Esophagus (tissue), 2 donors: ENCODE measurements around the gene CFAP65. TPM values are rescaled to one million over a fixed set of nuclear protein-coding genes. Genes with fewer than 3 reads are reported as not detected.

Source experiments
- H3K27ac ChIP-seq, 2 donors: one replicate each; pipeline ENCODE4 v1.5.1; 2013; ENCODE audit warnings: low read depth in 2 of 2, mild to moderate bottlenecking in 2 of 2, inconsistent platforms in 1 of 2, low read length in 1 of 2, moderate library complexity in 1 of 2
- H3K27me3 ChIP-seq, 2 donors: one replicate each; pipeline ENCODE4 v1.6.1; 2013; ENCODE audit warnings: low read length in 2 of 2, control low read depth in 1 of 2, mild to moderate bottlenecking in 1 of 2; ENCODE audit not compliant: insufficient read depth in 2 of 2, control insufficient read depth in 1 of 2
- H3K36me3 ChIP-seq, 2 donors: one replicate each; pipeline ENCODE4 v1.6.1; 2013; ENCODE audit warnings: low read length in 1 of 2; ENCODE audit not compliant: control insufficient read depth in 2 of 2, insufficient read depth in 2 of 2
- H3K4me1 ChIP-seq, 2 donors: one replicate each; pipeline ENCODE4 v1.6.1; 2013; ENCODE audit warnings: low read length in 1 of 2; ENCODE audit not compliant: control insufficient read depth in 2 of 2, insufficient read depth in 2 of 2
- H3K4me3 ChIP-seq, 2 donors: one replicate each; pipeline ENCODE4 v1.5.1; 2013; ENCODE audit warnings: low read length in 2 of 2, mild to moderate bottlenecking in 2 of 2, low read depth in 1 of 2, moderate library complexity in 1 of 2
- H3K9me3 ChIP-seq, 2 donors: one replicate each; pipeline ENCODE4 v1.6.1; 2013; ENCODE audit warnings: mild to moderate bottlenecking in 2 of 2, low read depth in 1 of 2, low read length in 1 of 2, moderate library complexity in 1 of 2; ENCODE audit not compliant: control insufficient read depth in 2 of 2, insufficient read depth in 1 of 2
- WGBS, 2 donors: extraction: QIAGEN DNeasy Blood & Tissue Kit; methylation state at CpG; one replicate each; pipeline ENCODE4 v1.1.7; 2013; 5-methylcytosine and 5-hydroxymethylcytosine counted together
- polyA plus RNA-seq, 2 donors: library from polyadenylated mRNA; stranded (reverse); fragments of 200-250 nt; gene quantifications; one replicate each; pipeline ENCODE4 v1.2.3, GENCODE V29; 2013
- donor health status: healthy with polysubstance abuse.
- donor health status: Bipolar disorder and iron deficiency.

Gene CFAP65
- polyA plus RNA-seq, 2 donors: 0.01 TPM; not detected in 1

- Histone ChIP-seq H3K4me3 (no peak overlapping the region), H3K9me3 (no peaks in the 10 kb centered on the region), H3K27me3 (no peaks in the 10 kb centered on the region), H3K4me1 (no peaks in the 10 kb centered on the region), H3K27ac (no peak overlapping the region), H3K36me3 (no peaks in the 10 kb centered on the region)
- 79 to 85% methylated on average over 7 of the region's 7 CpGs for WGBS, 2 donors
These were observed 23.0 kb downstream of the CFAP65 start for GRCh38 chr2:219018286-219018685.

- H3K27me3 ChIP-seq: no peaks in the 10 kb centered on the region
- H3K4me1 ChIP-seq: no peaks in the 10 kb centered on the region
- H3K4me3 ChIP-seq: no peak overlapping the region
- no peaks in the 10 kb centered on the region for H3K36me3 ChIP-seq
- no peaks in the 10 kb centered on the region for H3K9me3 ChIP-seq
- no peak overlapping the region for H3K27ac ChIP-seq
- 56 to 71% methylated on average over 14 of the region's 14 CpGs for WGBS, 2 donors
These were observed 23.9 kb downstream of the CFAP65 start for GRCh38 chr2:219017201-219017931.

GRCh38 chr2:219016721-219017120 lies 24.6 kb downstream of the CFAP65 start:
- no peaks in the 10 kb centered on the region for H3K27me3 ChIP-seq
- no peaks in the 10 kb centered on the region for H3K36me3 ChIP-seq
- no peak overlapping the region for H3K4me3 ChIP-seq
- WGBS, 2 donors: 91 to 92% methylated on average over 11 of the region's 11 CpGs
- peaks cover 0 to 2% of the 10 kb centered on the region in 2 donors for H3K9me3 ChIP-seq
- H3K4me1 ChIP-seq: no peaks in the 10 kb centered on the region
- H3K27ac ChIP-seq: no peak overlapping the region

GRCh38 chr2:219010873-219011272 lies 30.4 kb downstream of the CFAP65 start:
- WGBS, 2 donors: 84 to 87% methylated on average over 5 of the region's 5 CpGs
- H3K4me3 ChIP-seq: no peak overlapping the region
- peaks cover 0 to 4% of the 10 kb centered on the region in 2 donors for H3K9me3 ChIP-seq
- H3K4me1 ChIP-seq: no peaks in the 10 kb centered on the region
- no peaks in the 10 kb centered on the region for H3K36me3 ChIP-seq
- no peaks in the 10 kb centered on the region for H3K27me3 ChIP-seq
- H3K27ac ChIP-seq: no peak overlapping the region

- Histone ChIP-seq H3K4me1 (no peaks in the 10 kb centered on the region), H3K9me3 (peaks cover 0 to 4% of the 10 kb centered on the region in 2 donors), H3K4me3 (no peak overlapping the region), H3K27ac (no peak overlapping the region), H3K27me3 (no peaks in the 10 kb centered on the region), H3K36me3 (no peaks in the 10 kb centered on the region)
- 42% methylated on average over 6 of the region's 6 CpGs for WGBS, 2 donors
These were observed 31.1 kb downstream of the CFAP65 start for GRCh38 chr2:219010162-219010756.

GRCh38 chr2:219009294-219009693 lies 32.0 kb downstream of the CFAP65 start:
- WGBS, 2 donors: 69 to 75% methylated on average over 2 of the region's 2 CpGs
- Histone ChIP-seq H3K4me3 (no peak overlapping the region), H3K4me1 (no peaks in the 10 kb centered on the region), H3K27me3 (no peaks in the 10 kb centered on the region), H3K9me3 (peaks cover 0 to 4% of the 10 kb centered on the region in 2 donors), H3K27ac (no peak overlapping the region), H3K36me3 (no peaks in the 10 kb centered on the region)

GRCh38 chr2:219003979-219004378 lies 37.3 kb downstream of the CFAP65 start:
- no peaks in the 10 kb centered on the region for H3K36me3 ChIP-seq
- no peaks in the 10 kb centered on the region for H3K9me3 ChIP-seq
- H3K4me3 ChIP-seq: no peak overlapping the region
- WGBS, 2 donors: 85 to 86% methylated on average over 3 of the region's 3 CpGs
- H3K27me3 ChIP-seq: peaks cover 0 to 7% of the 10 kb centered on the region in 2 donors
- H3K4me1 ChIP-seq: peaks cover 6 to 11% of the 10 kb centered on the region in 2 donors
- no peak overlapping the region for H3K27ac ChIP-seq

- Histone ChIP-seq H3K27me3 (peaks cover 0 to 7% of the 10 kb centered on the region in 2 donors), H3K36me3 (no peaks in the 10 kb centered on the region), H3K27ac (no peak overlapping the region), H3K4me3 (peak overlapping the region in 1 of 2 donors; percentile 46), H3K4me1 (peaks cover 6 to 13% of the 10 kb centered on the region in 2 donors), H3K9me3 (no peaks in the 10 kb centered on the region)
- WGBS, 2 donors: 15 to 17% methylated on average over 20 of the region's 20 CpGs
These were observed 38.1 kb downstream of the CFAP65 start for GRCh38 chr2:219003267-219003634.

- Histone ChIP-seq H3K9me3 (no peaks in the 10 kb centered on the region), H3K36me3 (no peaks in the 10 kb centered on the region), H3K27ac (peak overlapping the region; percentile 24 to 66), H3K4me1 (peaks cover 6 to 15% of the 10 kb centered on the region in 2 donors), H3K27me3 (peaks cover 0 to 7% of the 10 kb centered on the region in 2 donors), H3K4me3 (peak overlapping the region; percentile 46 to 50)
- 2 to 3% methylated on average over 64 to 72 of the region's 72 CpGs for WGBS, 2 donors
These were observed 38.7 kb downstream of the CFAP65 start for GRCh38 chr2:219002395-219003266.
